ENCODE results near the gene CCIN.
"Not testable (repeated sequence)": the region's sequence is repeated elsewhere in the genome, so short reads cannot be mapped to it uniquely, and the experiment has no call there.

DNA sequence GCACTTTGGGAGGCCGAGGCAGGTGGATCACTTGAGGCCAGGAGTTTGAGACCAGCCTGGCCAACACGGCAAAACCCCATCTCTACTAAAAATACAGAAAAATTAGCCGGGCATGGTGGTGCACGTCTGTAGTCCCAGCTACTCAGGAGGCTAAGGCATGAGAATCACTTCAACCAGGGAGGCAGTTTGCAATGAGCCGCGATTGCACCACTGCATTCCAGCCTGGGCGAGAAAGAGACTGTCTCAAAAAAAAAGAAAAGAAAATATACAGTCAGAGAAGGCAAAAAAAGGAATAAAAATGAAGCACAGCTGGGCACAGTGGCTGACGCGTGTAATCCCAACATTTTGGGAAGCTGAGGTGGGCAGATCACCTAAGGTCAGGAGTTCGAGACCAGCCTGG lies 7.3 kb downstream of the CCIN start:
- TF ChIP-seq, protein P1, sequence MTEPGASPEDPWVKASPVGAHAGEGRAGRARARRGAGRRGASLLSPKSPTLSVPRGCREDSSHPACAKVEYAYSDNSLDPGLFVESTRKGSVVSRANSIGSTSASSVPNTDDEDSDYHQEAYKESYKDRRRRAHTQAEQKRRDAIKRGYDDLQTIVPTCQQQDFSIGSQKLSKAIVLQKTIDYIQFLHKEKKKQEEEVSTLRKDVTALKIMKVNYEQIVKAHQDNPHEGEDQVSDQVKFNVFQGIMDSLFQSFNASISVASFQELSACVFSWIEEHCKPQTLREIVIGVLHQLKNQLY (CRISPR knock-in tag; IDR thresholded peaks at IDR 0.05) = not testable (repeated sequence)
- TF ChIP-seq CBFB (CRISPR knock-in tag; IDR thresholded peaks at IDR 0.05; ENCODE audit: low read depth) = not testable (repeated sequence)
- TF ChIP-seq, protein P2, sequence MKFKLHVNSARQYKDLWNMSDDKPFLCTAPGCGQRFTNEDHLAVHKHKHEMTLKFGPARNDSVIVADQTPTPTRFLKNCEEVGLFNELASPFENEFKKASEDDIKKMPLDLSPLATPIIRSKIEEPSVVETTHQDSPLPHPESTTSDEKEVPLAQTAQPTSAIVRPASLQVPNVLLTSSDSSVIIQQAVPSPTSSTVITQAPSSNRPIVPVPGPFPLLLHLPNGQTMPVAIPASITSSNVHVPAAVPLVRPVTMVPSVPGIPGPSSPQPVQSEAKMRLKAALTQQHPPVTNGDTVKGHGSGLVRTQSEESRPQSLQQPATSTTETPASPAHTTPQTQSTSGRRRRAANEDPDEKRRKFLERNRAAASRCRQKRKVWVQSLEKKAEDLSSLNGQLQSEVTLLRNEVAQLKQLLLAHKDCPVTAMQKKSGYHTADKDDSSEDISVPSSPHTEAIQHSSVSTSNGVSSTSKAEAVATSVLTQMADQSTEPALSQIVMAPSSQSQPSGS (CRISPR knock-in tag; IDR thresholded peaks at IDR 0.05; ENCODE audit: borderline replicate concordance, low read depth) = not testable (repeated sequence)
